Measurements from ENCODE around the gene SKIC8.
A peak's percentile ranks its signal among the peaks of the same experiment; 100 is the strongest.

The SKIC8 gene

GRCh38 chr15:78291698-78292097 is 7.7 kb downstream of the SKIC8 start:
- DNase-seq (ENCODE audit: low spot score) = no peak

GRCh38 chr15:78291052-78291451 is 8.4 kb downstream of the SKIC8 start:
- DNase-seq (ENCODE audit: low spot score) = no peak

- no peak for DNase-seq (ENCODE audit: low spot score)
Observed at GRCh38 chr15:78290222-78290621, 9.2 kb downstream of the SKIC8 start.

- no peak for DNase-seq (ENCODE audit: low spot score)
Observed at GRCh38 chr15:78284758-78285157, 14.7 kb downstream of the SKIC8 start.

GRCh38 chr15:78282324-78282723 is 17.1 kb downstream of the SKIC8 start:
- no peak for DNase-seq (ENCODE audit: low spot score)

- DNase-seq (ENCODE audit: low spot score) = no peak
Observed at GRCh38 chr15:78280319-78281072, 18.9 kb downstream of the SKIC8 start.

- DNase-seq (ENCODE audit: low spot score) = no peak
Observed at GRCh38 chr15:78276064-78276943, 23.1 kb downstream of the SKIC8 start.

GRCh38 chr15:78274994-78275393 is 24.4 kb downstream of the SKIC8 start:
- no peak for DNase-seq (ENCODE audit: low spot score)

GRCh38 chr15:78272776-78273175 is 26.6 kb downstream of the SKIC8 start:
- DNase-seq (ENCODE audit: low spot score) = no peak

- DNase-seq (ENCODE audit: low spot score) = no peak
Observed at GRCh38 chr15:78272316-78272715, 27.1 kb downstream of the SKIC8 start.

- DNase-seq (ENCODE audit: low spot score) = no peak
Observed at GRCh38 chr15:78266806-78267205, 32.6 kb downstream of the SKIC8 start.

- DNase-seq (ENCODE audit: low spot score) = no peak
Observed at GRCh38 chr15:78266229-78266628, 33.2 kb downstream of the SKIC8 start.

- peak; percentile 45 for DNase-seq (ENCODE audit: low spot score)
Observed at GRCh38 chr15:78265752-78266224, 33.6 kb downstream of the SKIC8 start.

GRCh38 chr15:78265137-78265460 is 34.3 kb downstream of the SKIC8 start:
- no peak for DNase-seq (ENCODE audit: low spot score)

GRCh38 chr15:78264304-78265136 is 34.9 kb downstream of the SKIC8 start, which contains the start of gene DNAJA4:
Gene DNAJA4 (plus strand): TSS chr15:78264562. CDS start chr15:78264764, 202 bp downstream.
- peak; percentile 53 for DNase-seq (ENCODE audit: low spot score)

- no peak for DNase-seq (ENCODE audit: low spot score)
Observed at GRCh38 chr15:78263907-78264303, 35.5 kb downstream of the SKIC8 start.

- no peak for DNase-seq (ENCODE audit: low spot score)
Observed at GRCh38 chr15:78263351-78263781, 36.0 kb downstream of the SKIC8 start.

GRCh38 chr15:78261062-78261461 is 38.3 kb downstream of the SKIC8 start:
- no peak for DNase-seq (ENCODE audit: low spot score)

GRCh38 chr15:78260489-78260888 is 38.9 kb downstream of the SKIC8 start:
- DNase-seq (ENCODE audit: low spot score) = no peak

- DNase-seq (ENCODE audit: low spot score) = no peak
Observed at GRCh38 chr15:78259232-78259631, 40.2 kb downstream of the SKIC8 start.

- peak; percentile 53 for DNase-seq (ENCODE audit: low spot score)
Observed at GRCh38 chr15:78257681-78258080, 41.7 kb downstream of the SKIC8 start.

- DNase-seq (ENCODE audit: low spot score) = no peak
Observed at GRCh38 chr15:78256044-78256437, 43.4 kb downstream of the SKIC8 start.

Measured in putamen (tissue), 1 donor.